DMS153 treated with DMSO at 0.1 percent for 48 hours (cell line): ENCODE measurements around the gene EHD2.
"Not testable (repeated sequence)": the region's sequence is repeated elsewhere in the genome, so short reads cannot be mapped to it uniquely, and the experiment has no call there.

Experiments used
- DNase-seq: peaks from one replicate; lab custom pipeline; 2025; ENCODE audit not compliant: unreplicated experiment; lab: John Stamatoyannopoulos, UW

The EHD2 gene

DNA sequence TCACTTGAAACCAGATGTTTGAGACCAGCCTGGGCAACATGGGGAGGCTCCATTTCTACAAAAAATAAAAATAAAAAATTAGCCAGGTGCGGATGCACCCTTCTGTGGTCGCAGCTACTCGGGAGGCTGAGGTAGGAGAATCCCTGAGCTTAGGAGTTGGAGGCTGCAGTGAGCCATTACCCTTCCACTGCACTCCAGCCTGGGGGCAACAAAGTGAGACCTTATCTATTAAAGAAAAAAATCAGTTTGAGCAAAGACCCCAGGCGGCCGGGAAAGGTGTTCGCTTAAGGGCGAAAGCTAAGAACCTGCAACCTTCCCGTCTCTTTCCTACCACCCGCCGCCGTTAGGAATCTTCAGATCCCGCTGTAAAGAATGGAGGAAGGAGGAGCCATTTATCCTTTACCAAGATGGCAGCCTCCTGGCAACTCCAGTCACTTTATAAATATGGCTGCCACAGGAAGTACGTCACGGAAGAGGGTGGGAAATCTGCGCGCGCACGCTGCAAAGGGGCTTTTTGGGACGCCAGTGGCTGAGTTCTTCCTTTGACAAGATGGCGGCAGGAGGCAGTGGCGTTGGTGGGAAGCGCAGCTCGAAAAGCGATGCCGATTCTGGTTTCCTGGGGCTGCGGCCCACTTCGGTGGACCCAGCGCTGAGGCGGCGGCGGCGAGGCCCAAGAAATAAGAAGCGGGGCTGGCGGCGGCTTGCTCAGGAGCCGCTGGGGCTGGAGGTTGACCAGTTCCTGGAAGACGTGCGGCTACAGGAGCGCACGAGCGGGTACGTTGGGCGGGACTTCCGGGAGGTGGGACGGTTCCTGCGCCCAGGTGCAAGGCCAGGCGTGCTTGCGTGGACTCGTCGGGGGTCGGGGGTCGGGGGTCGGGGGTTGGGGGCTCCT is 32.0 kb downstream of the EHD2 start, which contains the start of gene NOP53:
NOP53 (plus strand) TSS at position 537 of the 892 bp plus-strand sequence; CDS start at position 551, 14 bp downstream.
- peak; percentile 89 for DNase-seq

DNA sequence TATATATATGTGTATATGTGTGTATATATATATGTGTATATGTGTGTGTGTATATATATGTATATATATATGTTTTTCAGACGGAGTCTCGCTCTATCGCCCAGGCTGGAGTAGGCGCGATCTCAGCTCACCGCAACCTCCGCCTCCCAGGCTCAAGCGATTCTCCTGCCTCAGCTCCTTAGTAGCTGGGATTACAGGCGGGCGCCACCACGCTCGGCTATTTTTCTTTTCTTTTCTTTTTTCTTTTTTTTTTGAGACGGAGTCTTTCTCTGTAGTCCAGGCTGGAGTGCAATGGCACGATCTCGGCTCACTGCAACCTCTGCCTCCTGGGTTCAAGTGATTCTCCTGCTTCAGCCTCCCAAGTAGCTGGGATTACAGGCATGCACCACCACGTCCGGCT is 32.9 kb downstream of the EHD2 start:
- not testable (repeated sequence) for DNase-seq

DNA sequence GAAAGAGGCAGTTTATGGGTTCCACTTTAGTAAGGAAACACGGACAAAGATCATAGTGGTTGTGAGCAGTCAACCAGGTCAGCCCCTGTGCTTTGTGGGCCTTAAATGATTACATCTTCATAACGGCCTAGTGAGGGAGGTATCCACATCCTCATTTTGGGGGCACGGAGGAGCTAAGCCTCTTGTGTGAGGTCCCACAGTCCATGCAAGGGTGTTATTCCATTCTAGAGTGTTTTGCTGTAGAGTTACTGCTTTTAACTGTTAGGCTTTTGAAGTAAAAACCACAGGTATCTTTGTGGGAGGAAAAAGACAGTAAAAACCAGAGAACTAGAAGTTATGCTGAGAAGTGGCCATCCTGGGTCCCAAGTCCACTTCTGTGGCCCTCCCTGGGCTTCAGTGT is 36.1 kb downstream of the EHD2 start:
- no peak for DNase-seq

DNA sequence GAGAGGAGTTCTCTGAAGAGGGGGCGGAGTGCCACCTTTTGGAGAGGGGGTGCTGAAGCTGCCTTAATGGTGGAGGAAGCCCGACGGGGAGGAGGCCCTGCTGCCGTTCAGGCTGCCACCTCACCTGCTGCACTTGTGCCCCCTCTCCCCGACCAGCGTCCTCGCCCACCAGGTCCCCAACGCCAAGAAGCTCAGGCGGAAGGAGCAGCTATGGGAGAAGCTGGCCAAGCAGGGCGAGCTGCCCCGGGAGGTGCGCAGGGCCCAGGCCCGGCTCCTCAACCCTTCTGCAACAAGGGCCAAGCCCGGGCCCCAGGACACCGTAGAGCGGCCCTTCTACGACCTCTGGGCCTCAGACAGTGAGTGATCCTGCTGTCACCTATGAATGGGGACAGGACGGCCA is 37.5 kb downstream of the EHD2 start:
- DNase-seq: no peak

DNA sequence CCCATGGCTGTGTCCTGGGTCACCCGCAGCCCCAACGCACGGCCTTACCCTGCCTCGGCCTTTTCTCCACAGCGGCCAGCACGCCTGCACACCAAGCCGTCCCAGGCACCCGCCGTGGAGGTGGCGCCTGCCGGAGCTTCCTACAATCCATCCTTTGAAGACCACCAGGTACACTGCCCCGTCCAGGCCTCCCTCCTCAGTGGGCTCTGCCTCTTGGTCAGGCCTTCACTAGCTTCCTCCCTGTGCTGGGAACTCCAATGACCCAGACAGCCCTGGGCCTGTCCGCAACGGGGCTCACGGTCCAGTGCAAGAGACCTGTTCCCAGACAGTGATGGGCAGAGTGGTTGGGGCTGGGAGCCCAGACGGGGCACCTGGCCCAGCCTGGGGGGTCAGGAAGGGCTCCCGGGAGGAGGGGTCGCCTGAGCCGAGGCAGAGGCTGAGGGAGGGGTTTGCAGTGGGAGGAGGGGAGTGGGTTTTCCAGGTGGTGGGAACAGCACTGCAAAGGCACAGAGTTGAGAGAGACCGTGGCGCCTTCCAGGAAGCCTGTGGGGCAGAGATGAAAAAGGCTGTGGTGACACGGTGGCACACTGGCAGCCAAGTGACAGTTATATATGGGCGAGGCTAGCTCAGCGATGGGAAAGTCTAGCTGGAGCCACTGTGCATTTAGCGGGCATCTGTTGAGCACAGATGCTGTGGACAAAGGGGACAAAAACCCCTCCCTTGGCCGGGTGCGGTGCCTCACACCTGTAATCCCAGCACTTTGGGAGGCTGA is 39.4 kb downstream of the EHD2 start:
- no peak for DNase-seq

DNA sequence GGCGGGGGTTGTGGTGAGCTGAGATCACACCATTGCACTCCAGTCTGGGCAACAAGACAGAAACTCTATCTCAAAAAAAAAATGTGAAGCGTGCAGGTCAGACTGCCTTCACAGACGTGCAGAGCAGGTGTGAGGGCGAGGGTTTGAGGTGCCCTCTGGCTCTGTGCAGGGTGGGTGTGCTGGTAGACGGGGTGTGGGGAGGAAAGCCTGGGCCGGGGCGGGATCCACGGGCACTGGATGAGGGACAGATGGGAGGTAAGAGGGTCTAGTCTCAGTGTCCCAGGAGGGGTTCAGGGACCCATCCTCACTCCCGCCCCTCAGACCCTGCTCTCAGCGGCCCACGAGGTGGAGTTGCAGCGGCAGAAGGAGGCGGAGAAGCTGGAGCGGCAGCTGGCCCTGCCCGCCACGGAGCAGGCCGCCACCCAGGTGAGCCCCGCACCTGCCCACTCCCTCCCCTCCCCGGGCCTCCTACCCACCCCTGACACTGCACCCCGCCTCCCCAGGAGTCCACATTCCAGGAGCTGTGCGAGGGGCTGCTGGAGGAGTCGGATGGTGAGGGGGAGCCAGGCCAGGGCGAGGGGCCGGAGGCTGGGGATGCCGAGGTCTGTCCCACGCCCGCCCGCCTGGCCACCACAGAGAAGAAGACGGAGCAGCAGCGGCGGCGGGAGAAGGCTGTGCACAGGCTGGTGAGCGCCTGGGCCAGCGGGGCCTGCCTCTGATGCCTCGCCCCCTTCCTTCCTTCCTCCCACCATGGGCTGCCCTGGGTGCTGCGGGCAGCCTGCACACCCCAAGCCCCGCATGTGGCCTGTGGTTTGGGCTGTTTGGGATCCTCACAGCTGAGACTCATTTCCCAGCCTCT is 41.2 kb downstream of the EHD2 start:
- no peak for DNase-seq

DNA sequence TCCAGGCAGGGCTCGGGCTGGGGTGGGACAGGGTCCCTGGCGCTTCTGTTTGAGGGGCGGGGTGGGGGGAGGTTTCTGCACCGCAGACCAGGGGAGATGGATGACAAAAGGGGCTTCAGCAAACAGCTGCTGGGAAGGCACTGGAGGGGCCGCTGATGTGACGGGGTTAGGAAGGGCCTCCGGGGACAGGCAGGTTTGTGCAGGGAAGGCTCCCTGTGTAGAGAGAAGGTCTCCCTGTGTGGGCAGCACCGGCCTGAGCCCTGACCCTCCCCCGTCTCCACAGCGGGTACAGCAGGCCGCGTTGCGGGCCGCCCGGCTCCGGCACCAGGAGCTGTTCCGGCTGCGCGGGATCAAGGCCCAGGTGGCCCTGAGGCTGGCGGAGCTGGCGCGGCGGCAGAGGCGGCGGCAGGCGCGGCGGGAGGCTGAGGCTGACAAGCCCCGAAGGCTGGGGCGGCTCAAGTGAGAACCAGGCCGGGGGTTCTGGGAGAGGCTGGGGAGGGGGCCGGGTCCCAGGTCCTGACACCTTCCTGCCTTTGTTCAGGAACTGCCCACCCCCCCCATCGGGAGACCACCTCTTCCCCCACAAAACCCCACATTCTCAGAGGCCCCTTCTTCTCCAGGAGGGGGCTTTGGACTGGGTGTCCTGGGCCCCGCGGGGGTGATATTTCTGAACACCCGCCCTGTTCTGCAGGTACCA is 42.0 kb downstream of the EHD2 start:
- no peak for DNase-seq

DNA sequence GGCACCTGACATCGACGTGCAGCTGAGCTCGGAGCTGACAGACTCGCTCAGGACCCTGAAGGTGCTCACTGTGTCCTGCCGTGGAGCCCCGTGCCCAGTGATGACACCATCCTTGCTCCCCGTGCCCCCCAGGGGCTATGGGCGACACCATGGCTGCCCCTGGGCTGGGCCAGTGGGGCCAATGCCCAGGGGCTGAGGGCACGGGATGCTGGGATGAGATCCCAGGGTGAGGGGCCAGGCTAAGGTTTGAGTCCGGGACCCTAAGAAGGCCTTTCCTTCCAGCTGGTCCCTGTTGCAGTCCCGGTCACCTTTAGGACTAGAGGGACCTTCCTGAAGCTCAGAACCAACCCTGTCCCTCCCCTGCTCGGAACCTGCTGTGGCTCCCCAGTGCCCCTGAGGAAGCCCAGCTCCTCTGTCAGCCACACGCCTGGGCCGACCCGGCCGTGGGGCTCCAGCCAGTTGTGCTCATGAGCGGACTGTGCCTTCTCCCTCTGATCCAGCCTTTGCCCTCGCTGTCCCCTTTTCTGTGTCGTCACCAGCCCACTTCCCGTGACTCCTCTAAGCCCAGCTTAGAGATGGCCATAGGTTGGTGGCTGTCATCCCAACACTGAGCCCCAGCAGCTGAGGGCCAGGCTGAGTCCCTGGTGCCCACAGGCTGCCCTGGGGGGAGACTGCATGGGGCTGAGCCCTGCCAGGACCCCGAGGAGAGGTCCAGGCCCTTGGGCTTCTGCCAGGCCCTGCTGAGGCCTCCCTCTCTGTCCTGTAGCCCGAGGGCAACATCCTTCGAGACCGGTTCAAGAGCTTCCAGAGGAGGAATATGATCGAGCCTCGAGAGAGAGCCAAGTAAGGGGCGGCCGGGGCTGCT is 42.8 kb downstream of the EHD2 start:
- DNase-seq: no peak

DNA sequence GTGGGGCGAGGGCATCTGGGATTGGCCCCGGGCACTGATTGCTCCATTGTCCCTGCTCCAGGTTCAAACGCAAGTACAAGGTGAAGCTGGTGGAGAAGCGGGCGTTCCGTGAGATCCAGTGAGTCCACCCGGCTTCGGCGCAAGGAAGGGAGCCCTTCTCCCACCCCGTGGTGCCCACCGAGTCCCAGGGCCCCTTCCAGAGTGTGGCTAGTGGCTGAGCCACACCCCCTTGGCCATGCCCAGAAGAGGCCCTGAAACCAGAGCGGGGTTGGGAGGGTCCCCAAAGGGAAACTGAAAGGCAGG is 43.4 kb downstream of the EHD2 start:
- no peak for DNase-seq

DNA sequence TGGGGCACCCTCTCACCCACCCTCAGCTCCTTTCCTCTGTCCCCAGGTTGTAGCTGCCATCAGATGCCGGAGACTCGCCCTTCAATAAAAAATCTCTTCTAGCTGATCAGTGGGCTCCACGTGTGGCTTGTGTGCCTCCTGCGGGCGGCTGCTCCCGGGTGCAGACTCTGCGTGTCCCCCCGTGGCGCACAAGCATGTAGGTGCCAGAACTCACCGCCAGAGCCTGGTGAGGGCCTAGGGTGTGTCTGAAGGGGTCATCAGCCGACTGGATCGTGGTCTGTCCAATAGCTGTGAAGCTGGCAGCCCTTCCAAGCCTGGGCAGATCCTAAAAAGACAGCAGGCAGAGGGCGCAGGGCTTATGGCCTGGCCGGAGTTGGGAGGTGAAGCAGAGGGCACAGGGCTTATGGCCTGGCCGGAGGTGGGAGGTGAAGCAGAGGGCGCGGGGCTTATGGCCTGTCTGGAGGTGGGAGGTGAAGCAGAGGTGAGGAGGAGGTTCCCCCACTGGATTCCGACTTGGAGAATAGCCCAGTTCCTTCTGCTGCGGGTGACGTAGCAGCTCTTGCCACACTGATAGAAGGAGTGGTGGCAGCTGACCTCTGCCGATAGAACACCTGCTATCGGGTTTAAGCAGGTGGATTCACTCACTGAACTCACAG is 43.9 kb downstream of the EHD2 start:
- no peak for DNase-seq

DNA sequence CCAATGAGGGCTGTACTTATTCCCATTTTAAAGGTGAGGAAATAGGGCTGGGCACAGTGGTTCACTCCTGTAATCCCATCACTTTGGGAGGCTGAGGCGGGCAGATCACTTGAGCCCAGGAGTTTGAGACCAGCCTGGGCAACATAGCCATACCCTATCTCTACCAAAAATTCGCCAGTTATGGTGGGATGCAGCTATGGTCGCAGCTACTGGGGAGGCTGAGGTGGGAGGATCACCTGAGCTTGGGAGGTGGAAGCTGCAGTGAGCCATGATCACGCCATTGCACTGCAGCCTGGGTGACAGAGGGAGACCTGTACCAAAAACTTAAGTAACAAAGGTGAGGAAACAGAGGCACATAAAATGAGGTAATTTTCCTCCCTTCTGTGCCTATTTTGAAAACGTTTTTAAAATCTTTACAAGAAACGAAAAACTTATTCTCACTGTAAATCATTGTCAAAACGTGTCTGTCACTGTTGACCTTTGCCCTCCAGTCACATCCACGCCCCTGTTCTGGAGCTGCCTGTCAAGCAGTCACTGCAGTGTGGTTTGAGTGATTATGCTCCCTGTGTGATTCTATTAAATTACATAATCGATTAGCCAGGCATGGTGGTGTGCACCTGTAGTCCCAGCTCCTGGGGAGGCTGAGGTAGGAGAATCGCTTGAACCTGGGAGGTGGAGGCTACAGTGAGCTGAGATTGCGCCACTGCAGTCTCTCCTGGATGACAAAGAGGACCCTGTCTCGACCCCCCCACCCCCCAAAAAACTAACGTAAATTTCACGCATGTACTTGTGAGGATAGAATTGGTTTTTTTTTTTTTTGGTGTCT is 44.6 kb downstream of the EHD2 start:
- DNase-seq: no peak

DNA sequence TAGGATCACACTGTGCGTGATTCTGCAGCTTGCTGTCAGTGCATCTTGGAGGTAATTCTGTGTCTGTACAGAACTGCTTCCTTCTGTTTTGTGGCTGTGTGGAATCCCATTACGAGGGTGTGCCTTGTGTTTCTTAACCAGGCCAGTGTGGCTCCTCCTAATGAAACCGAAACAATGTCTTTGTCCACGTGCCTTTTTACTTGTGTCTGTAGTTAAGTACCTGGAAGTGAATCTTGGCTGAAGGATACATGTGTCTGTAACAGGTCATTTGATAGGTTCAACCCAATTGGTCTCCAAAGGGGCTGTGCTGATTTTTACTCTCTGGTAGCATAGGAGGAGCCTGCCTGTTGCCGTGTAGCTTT is 45.2 kb downstream of the EHD2 start:
- no peak for DNase-seq

DNA sequence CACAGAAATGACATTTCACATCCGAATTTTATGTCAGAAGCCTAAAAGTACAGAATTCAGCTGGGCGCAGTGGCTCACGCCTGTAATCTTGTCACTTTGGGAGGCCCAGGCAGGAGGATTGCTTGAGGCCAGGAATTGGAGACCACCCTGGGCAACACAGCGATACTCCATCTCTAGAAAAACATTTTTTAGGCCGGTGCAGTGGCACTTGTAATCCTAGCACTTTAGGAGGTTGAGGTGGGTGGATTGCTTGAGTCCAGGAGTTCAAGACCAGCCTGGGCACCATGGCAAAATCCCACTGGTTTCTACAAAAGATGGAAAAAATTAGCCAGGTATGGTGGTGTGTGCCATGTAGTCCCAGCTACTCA is 47.4 kb downstream of the EHD2 start:
- DNase-seq: no peak

DNA sequence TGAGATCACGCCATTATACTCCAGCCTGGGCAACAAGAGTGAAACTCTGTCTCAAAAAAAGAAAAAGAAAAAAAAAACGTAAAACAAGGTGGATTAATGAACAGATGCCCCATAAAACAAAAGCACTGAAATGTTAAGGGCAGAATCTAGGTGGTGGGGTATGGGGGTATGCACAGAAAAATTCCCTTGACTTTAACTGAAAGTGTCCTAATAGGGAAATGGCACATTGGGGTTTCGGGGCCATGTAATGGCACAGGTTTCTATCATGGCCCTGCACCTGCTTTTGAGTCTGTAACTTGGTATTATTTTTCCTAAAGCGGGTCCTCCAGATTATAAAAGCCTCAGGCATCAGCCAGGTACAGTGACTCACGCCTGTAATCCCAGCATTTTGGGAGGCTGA is 48.3 kb downstream of the EHD2 start:
- DNase-seq: no peak

DNA sequence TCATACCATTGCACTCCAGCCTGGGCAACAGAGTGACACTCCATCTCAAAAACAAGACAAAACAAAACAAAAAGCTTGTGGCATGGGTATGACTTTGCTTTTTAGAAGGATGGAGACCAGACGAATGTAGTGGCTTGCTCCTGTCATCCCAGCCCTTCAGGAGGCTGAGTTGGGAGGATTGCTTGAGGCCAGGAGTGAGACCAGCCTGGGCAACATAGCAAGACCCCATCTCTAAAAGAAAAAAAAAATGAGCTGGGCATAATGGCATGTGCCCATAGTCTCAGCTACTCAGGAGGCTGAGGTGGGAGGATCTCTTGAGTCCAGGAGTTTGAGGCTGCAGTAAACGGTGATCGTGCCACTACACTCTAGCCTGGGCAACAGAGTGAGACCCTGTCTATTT is 48.9 kb downstream of the EHD2 start:
- no peak for DNase-seq

DNA sequence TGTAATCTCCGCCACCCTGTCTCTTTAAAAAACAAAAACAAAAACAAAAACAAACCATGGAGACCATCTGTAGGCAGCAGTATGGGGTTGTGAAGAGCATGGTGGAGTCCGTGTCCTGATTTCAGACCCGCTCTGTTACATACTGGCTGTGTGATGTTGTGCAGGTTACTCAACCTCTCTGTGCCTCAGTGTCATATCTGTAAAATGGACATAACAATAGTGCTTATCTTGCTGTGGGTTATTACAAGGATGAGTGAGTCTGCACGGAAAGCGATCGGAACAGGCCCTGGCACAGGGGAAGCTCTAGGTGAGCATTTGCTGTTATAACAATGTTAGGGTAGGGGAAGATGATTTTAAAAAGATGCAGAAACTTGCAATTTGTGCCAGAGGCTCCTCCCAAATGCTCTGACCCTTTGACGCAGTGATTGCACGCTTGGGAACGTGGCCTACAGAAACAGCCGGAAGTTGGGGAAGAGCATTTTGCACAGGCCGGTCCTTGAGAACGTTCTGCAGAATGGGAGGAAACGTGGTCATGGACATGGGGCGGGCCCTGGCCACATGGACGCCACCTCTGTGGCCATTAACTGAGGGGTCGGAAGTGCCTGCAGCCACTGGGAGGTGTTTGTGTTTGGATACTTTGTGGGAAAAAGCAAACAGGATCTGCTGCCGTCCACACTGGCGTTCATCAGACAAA is 49.5 kb downstream of the EHD2 start:
- no peak for DNase-seq

DNA sequence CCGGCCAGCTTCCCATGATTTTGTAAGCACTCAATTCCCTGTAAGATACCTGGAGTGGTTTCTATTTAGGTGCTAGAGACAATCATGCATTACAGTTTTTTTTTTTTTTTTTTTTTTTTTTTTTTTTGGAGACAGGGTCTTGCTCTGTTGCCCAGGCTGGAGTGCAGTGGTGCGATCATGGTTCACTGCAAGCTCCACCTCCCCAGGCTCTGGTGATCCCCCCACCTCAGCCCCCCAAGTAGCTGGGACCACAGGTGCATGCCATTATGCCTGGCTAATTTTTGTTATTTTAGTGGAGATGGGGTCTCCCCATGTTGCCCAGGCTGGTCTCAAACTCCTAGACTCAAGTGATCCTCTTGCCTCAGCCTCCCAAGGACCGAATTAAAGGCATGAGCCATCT is 51.5 kb downstream of the EHD2 start:
- DNase-seq: not testable (repeated sequence)
